Mesenteric fat pad (tissue), 1 donor: ENCODE measurements around the gene GMDS. TPM values are rescaled to one million over a fixed set of nuclear protein-coding genes. Genes with fewer than 3 reads are reported as not detected.

Experiments used
- DNase-seq: peaks from one replicate; pipeline ENCODE4 v3.0.0-alpha.2; 2020; ENCODE audit warnings: low spot score
- total RNA-seq: library from RNA; stranded (reverse); fragmentation: NEBNext Ultra II Directional; extraction: Animal tissue kit (Norgen Biotek cat#: 25700); gene quantifications from one replicate; pipeline ENCODE4 v1.2.1, GENCODE V29; 2021
- donor health status: DM: yes; HTN: yes; CAD: no.

The GMDS gene
- total RNA-seq, 1 donor from 2014 or later: 10.3 TPM

- DNase-seq: no peak
These were observed 664.8 kb downstream of the GMDS start for GRCh38 chr6:1580585-1580984.

- no peak for DNase-seq
These were observed 665.3 kb downstream of the GMDS start for GRCh38 chr6:1580109-1580508.

- no peak for DNase-seq
These were observed 666.3 kb downstream of the GMDS start for GRCh38 chr6:1579096-1579495.

- no peak for DNase-seq
These were observed 667.3 kb downstream of the GMDS start for GRCh38 chr6:1577896-1578745.

- no peak for DNase-seq
These were observed 668.2 kb downstream of the GMDS start for GRCh38 chr6:1577146-1577680.

- no peak for DNase-seq
These were observed 668.7 kb downstream of the GMDS start for GRCh38 chr6:1576711-1577110.

GRCh38 chr6:1576166-1576565 lies 669.2 kb downstream of the GMDS start:
- no peak for DNase-seq

- no peak for DNase-seq
These were observed 670.0 kb downstream of the GMDS start for GRCh38 chr6:1575210-1576041.

GRCh38 chr6:1574890-1575209 lies 670.6 kb downstream of the GMDS start:
- DNase-seq: no peak

GRCh38 chr6:1574083-1574761 lies 671.2 kb downstream of the GMDS start:
- no peak for DNase-seq
